NCI-H524 (cell line): ENCODE results near the gene PAK5.

ENCODE experiments used
- DNase-seq, 2 experiments: peaks; one replicate each; lab custom pipeline; 2025; lab: John Stamatoyannopoulos, UW

Gene PAK5

GRCh38 chr20:9789131-9789530 lies 49.7 kb downstream of the PAK5 start:
- peak in 1 of 2 experiments; percentile 44 for DNase-seq

GRCh38 chr20:9775176-9775575 lies 63.7 kb downstream of the PAK5 start:
- no peak for DNase-seq

- DNase-seq: no peak
Observed at GRCh38 chr20:9769954-9770353, 68.9 kb downstream of the PAK5 start.

GRCh38 chr20:9761476-9761875 lies 77.4 kb downstream of the PAK5 start:
- no peak for DNase-seq

GRCh38 chr20:9759392-9759791 lies 79.5 kb downstream of the PAK5 start:
- DNase-seq: no peak

- DNase-seq: no peak
Observed at GRCh38 chr20:9758752-9759151, 80.1 kb downstream of the PAK5 start.

- no peak for DNase-seq
Observed at GRCh38 chr20:9756660-9757059, 82.2 kb downstream of the PAK5 start.

GRCh38 chr20:9755301-9755700 lies 83.6 kb downstream of the PAK5 start:
- no peak for DNase-seq

- no peak for DNase-seq
Observed at GRCh38 chr20:9744551-9744950, 94.3 kb downstream of the PAK5 start.

GRCh38 chr20:9743871-9744270 lies 95.0 kb downstream of the PAK5 start:
- DNase-seq: no peak

GRCh38 chr20:9742821-9743220 lies 96.1 kb downstream of the PAK5 start:
- DNase-seq: no peak

GRCh38 chr20:9741996-9742395 lies 96.9 kb downstream of the PAK5 start:
- DNase-seq: no peak

GRCh38 chr20:9740486-9740885 lies 98.4 kb downstream of the PAK5 start:
- no peak for DNase-seq

- DNase-seq: peak in 1 of 2 experiments; percentile 60
Observed at GRCh38 chr20:9739991-9740390, 98.9 kb downstream of the PAK5 start.

- no peak for DNase-seq
Observed at GRCh38 chr20:9736373-9736772, 102.5 kb downstream of the PAK5 start.

- DNase-seq: no peak
Observed at GRCh38 chr20:9723501-9724202, 115.2 kb downstream of the PAK5 start.

- DNase-seq: no peak
Observed at GRCh38 chr20:9711872-9712271, 127.0 kb downstream of the PAK5 start.

- no peak for DNase-seq
Observed at GRCh38 chr20:9710685-9711084, 128.2 kb downstream of the PAK5 start.

- no peak for DNase-seq
Observed at GRCh38 chr20:9705722-9706476, 133.0 kb downstream of the PAK5 start.

- no peak for DNase-seq
Observed at GRCh38 chr20:9699181-9699580, 139.7 kb downstream of the PAK5 start.

- DNase-seq: peak in 1 of 2 experiments; percentile 10
Observed at GRCh38 chr20:9689041-9689440, 149.8 kb downstream of the PAK5 start.

GRCh38 chr20:9686866-9687265 lies 152.0 kb downstream of the PAK5 start:
- no peak for DNase-seq

- DNase-seq: no peak
Observed at GRCh38 chr20:9686455-9686854, 152.4 kb downstream of the PAK5 start.

GRCh38 chr20:9686001-9686400 lies 152.9 kb downstream of the PAK5 start:
- no peak for DNase-seq
